NOMO-1 (cell line): ENCODE measurements around the gene PCDHGB2.
"Not testable (repeated sequence)": the region's sequence is repeated elsewhere in the genome, so short reads cannot be mapped to it uniquely, and the experiment has no call there.

Experiments
- DNase-seq, 2 experiments: peaks; one replicate each; lab custom pipeline; 2025; ENCODE audit not compliant: unreplicated experiment in 2 of 2; lab: John Stamatoyannopoulos, UW

Gene PCDHGB2

DNA sequence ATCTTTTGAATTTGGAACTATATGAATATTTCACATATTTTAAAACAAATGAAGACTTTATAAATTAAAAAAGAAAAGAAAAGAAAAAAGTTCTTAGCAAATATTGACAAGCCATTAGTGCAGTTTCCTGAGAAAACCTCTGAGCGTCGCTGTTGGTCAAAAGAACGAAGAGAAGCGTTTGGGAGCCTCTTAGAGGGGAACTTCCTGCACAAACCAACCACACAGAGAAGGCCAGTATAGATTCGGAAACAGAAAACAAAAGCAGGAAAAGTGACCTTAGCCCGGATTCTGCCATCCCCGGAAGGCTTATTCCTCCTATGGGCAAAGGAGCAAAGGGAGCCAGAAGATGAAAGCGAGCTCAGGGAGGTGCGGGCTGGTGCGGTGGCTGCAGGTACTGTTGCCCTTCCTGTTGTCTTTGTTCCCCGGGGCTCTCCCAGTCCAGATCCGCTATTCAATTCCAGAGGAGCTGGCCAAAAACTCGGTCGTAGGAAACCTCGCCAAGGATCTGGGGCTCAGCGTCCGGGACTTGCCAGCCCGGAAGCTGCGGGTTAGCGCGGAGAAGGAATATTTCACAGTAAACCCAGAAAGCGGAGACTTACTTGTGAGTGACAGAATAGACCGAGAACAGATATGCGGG lies at the start of gene PCDHGB2:
Gene PCDHGB2 (plus strand): TSS at position 205 of the 637 bp plus-strand sequence. CDS start 142 bp downstream, at position 347.
- DNase-seq: peak; percentile 47 to 48

DNA sequence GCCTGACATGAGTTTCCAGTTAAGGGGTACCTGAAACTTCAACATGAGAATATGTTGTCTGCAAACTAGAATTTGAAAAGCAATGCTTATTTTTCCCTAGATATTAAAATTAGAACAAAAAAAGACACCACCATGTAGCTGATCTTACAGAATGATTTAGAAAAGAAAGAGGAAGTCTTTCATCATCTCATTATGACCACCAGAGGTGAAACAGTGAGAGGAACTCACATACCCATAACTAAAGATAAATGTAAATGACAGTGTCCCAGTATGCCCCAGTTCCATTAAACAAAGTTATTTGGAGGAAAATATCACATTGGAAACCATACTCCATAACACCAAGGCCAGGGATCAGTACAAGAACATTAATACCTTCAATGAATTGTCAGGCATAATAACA lies 46.1 kb upstream of the PCDHGB2 start:
- DNase-seq: no peak

DNA sequence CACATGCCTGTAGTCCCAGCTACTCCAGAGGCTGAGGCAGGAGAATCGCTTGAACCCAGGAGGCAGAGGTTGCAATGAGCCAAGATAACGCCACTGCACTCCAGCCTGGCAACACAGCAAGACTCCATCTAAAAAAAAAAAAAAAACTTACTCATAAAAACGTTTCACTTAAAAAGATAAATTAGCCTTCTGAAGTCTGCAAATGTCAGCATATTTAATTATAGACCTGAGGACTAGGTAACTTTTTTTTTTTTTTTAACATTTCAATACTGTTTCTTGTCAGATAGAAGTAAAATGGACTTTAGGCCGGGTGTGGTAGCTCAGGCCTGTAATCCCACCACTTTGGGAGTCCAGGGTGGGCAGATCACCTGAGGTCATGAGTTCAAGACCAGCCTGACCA lies 42.8 kb upstream of the PCDHGB2 start:
- not testable (repeated sequence) for DNase-seq

DNA sequence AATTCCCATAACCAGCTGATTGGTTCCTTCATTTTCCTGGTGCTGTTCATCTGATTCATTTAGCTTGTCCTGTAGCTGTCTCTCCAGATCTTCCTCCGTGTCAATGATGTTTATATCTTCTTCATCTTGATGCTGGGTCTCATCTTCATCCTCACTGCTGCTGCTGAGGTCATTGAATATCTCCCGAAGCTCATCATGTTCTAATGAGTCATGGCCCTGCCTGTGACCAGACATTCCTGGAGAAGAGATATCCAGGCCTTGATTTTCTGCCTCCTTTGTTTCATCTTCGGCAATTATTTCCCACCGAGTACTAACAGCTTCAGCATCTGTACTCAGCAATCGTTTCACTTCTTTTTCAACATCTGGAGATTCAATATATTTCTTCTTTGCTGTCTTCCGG lies 40.6 kb upstream of the PCDHGB2 start:
- DNase-seq: no peak

DNA sequence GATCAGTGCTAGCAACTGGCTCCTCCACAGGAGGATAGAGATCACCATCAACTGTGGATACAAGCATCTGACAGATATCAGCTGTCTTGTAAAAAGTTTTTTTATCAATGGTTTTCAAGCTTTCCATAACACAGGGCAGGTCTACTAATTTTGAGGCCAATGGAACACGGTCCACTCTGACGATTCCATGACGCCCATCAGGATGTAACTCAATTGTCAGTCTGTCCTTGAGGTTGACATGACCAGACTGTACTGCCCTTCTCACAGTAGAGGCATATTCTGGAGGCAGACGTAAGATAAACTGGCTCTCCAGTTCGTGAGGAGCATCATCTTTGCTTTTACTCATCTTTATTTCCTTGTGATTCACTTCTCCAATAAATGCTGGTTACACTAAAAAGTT lies 40.1 kb upstream of the PCDHGB2 start:
- DNase-seq: no peak

DNA sequence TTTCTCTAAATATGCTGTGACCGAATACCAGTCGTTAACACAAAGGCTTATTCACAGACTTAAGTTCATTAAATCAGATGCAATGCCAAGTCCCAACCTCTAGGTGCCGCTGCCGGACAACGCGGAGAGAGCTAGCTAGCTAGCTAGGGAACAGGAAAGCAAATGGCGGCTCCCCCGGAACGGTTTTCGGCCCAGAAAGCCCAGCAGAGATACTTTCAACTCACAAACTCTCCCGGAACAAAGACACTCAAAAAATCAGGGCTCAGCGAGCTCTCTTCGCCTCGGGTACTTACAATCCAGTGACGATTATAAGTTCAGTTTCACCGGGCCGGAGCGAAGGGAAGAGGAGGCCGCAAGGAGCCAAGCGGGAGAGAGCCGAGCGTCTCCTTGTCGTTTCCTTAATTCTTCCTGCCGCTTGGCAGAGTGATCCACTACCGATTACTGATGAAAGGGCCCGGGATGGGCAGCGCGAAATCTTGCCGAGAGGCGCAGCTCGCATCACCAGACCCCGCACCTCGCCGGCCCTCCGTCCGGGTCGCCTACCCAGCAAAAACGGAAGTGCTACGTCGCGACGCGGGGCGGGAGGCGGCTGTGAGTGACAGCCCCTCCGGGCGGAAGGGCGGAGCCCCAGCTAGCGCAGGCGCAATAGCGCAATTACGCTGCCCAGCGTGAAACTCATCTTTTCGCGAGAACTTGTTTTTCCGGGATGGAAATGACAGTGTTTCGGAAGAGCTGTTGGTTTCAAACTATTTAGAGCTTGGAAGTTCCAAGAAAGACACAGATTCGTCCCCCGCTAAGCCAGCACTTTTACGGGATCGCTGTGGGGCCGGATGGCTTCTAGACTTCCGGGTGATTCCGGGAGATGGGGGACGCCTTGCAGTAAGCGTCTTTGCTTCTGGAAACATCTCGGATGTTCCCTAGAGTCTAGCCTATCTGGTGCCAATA lies 39.3 kb upstream of the PCDHGB2 start, which contains the start of gene TAF7:
Gene TAF7 (minus strand): TSS at position 560 of the 945 bp plus-strand sequence. CDS start 740 bp downstream, outside the sequence.
- peak; percentile 86 to 90 for DNase-seq

DNA sequence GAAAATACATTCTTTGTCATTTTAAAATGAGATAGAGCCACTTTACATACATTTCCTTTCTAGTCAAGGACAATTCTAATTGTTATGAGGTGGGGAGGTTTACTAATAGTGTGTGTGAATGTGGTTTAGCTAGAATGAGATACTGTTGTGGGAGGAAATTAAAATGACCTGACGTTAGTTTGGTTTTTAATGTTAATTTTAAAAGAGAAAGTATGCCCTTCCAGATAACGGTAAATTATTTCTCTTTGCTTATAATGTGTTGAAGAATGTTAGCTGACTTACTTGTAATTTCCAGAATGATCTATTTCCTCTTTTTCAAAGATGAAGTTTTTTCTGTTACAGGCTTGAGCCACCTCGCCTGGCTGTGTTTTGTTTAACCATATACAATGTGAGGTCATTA lies 37.5 kb upstream of the PCDHGB2 start:
- DNase-seq: no peak

DNA sequence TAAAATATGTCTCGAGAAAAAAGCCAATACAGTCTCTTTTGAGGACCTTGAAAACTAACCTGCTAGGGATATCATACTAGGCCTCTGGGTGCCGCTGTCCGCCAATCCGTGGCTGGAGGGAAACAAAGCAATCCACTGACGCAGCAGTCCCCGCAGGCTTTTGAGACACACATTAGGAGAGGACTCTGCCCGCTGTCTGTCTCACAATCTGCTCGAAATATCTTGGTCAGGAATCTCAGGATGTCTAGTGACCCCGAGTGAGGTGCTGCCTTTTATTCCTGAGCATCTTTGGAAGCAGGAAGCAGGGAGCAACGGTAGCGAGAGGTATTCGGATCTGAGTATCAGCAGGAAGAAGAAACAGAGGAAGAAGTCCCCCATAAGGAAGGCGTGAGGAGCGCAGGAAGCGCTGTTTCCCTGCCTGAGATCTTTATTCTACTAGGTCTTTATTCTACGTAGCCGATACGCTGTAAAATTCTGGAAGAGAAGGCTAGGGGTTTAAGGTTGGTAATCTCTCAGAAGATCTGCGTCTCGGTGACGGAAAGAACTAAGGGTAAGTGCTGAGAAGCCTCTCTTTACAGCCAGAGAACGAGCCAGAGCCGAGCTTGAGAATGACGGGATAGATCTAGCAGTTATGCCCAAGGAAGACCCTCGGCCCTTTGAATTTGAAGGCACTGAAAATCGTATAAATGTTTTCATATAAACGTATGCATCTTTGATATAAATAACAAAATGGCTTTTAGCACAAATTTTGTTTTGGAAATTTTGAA lies 33.5 kb upstream of the PCDHGB2 start:
- DNase-seq: peak; percentile 39 to 53

DNA sequence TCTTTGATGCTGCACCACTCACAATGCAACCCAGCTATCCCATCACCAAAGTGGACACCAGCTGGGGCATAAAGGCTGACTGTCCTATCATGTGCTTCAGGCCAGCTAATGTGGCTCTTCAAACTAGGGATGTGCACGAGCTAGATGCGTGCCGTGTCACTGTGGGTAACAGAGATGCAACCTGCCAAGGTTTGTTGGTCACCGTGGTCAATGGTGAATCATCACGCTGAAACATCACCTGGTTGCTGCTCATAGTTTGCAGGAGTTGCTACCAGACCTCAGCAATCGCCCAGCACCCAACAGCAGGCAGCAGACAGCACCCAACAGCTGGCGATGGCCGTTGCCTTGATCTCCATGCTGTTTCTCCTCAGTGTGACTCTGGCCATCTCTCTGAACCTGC lies 31.6 kb upstream of the PCDHGB2 start:
- DNase-seq: no peak

DNA sequence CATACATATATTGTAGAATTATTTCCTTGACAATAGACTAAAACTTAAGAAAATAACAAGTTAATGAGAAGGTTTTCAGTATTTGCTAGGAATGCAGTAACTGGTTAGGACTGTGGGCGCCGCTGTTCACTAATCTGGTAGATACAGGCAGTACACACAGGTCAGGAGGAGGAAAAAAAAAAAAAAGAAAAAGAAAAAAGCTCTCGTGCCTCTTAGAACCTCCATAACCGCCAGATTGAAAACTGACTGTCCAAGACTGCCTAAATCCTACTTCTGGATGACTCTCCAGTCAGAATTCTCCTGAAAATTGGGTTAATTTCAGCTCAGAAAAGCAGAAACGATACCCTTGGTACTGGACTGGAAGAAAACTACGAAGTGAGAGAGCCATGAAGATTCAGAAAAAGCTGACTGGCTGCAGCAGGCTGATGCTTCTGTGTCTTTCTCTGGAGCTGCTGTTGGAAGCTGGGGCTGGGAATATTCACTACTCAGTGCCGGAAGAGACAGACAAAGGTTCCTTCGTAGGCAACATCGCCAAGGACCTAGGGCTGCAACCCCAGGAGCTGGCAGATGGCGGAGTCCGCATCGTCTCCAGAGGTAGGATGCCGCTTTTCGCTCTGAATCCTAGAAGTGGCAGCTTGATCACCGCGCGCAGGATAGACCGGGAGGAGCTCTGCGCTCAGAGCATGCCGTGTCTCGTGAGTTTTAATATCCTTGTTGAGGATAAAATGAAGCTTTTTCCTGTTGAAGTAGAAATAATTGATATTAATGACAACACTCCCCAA lies 29.3 kb upstream of the PCDHGB2 start, which contains the start of gene PCDHGA1:
Gene PCDHGA1 (plus strand): TSS at position 216 of the 782 bp plus-strand sequence.
- DNase-seq: no peak

DNA sequence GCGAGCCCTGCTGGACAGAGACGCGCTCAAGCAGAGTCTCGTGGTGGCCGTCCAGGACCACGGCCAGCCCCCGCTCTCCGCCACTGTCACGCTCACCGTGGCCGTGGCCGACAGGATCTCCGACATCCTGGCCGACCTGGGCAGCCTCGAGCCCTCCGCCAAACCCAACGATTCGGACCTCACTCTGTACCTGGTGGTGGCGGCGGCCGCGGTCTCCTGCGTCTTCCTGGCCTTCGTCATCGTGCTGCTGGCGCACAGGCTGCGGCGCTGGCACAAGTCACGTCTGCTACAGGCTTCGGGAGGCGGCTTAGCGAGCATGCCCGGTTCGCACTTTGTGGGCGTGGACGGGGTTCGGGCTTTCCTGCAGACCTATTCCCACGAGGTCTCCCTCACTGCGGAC lies 27.2 kb upstream of the PCDHGB2 start:
- not testable (repeated sequence) for DNase-seq

DNA sequence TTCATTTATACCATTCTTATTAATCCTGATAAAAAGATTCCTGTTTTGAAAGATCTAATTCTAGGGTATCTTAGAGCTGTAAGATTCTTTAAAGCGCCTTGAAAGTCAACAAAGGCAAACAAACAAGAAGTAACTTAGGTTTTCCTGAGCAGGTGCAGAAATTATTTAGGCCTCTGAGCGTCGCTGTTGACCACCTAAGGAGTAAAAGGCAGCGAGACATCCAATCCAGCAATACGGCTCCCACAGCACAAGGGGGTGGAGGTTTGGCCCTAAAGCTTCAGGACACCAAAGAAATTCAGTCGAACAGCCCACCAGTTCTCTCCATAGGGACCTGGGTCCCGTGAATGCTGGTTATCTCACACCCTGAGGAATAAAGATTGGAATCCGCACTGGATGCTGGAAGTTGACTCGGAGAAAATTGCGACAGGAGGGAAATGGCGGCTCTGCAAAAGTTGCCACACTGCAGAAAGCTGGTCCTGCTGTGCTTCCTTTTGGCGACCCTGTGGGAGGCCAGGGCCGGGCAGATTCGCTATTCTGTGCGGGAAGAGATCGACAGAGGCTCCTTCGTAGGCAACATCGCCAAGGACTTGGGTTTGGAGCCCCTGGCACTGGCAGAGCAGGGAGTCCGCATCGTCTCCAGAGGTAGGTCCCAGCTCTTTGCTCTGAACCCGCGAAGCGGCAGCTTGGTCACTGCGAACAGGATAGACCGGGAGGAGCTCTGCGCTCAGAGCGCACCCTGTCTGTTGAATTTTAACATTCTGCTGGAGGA lies 21.1 kb upstream of the PCDHGB2 start, which contains the start of gene PCDHGA2:
Gene PCDHGA2 (plus strand): TSS at position 223 of the 769 bp plus-strand sequence.
- DNase-seq: no peak

DNA sequence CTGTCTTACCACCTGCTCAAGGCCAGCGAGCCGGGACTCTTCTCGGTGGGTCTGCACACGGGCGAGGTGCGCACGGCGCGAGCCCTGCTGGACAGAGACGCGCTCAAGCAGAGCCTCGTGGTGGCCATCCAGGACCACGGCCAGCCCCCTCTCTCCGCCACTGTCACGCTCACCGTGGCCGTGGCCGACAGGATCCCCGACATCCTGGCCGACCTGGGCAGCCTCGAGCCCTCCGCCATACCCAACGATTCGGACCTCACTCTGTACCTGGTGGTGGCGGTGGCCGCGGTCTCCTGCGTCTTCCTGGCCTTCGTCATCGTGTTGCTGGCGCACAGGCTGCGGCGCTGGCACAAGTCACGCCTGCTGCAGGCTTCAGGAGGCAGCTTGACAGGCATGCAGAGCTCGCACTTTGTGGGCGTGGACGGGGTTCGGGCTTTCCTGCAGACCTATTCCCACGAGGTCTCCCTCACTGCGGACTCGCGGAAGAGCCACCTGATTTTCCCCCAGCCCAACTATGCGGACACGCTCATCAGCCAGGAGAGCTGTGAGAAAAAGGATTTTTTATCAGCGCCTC lies 18.9 kb upstream of the PCDHGB2 start:
- not testable (repeated sequence) for DNase-seq

DNA sequence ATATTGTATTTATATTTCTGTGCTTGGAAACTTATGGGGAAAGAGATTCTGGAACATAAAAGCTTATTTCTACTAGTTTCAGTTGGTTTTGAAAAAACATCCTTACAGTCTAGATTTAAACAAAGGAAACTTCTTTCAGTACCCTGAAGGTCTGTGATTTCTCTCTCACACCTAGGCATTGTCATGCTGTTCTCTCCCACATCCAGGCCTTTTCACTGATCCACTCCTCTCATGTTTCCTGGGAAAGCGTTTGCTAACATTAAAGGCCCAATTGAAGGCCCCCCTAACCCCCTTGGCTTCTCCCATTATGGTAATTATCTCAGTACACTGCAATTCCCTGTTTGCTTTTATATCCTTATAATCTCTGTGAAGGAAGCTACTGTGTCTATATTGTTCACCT lies 17.0 kb upstream of the PCDHGB2 start:
- no peak for DNase-seq

DNA sequence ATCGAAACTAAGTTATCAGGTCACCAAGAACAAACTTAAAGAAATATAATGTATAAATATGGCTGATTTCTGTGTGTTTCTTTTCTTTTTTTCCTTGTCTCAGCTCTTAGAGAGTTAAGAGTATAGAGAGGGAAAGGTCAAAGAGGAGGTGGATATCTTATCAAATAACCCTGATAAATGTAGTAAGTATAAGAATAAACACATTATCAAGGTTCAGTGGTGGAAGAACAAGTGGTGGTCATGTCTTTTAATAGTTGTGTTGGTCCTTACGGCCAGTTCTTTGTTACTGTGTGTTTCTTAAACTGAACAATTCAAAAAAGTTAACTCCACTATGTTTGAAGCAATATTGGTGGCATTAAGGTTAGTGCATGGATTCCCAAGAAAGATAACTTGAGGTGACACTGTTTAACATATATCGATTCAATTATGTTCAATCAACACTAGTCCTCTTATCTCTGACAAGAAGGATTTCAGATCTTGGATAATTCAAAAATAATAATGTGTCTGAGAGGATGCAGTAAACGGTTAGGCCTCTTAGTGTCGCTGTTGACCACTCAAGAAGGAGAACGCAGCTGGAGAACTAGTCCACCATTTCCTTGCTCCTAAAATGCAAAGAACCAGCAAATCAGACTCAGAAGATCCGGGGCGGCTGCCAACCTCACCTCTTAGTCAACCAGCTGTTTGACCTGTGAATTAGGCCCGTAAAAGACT lies 16.4 kb upstream of the PCDHGB2 start, which contains the start of gene PCDHGA3:
Gene PCDHGA3 (plus strand): TSS at position 588 of the 711 bp plus-strand sequence. CDS start 205 bp downstream, outside the sequence.
- DNase-seq: no peak

DNA sequence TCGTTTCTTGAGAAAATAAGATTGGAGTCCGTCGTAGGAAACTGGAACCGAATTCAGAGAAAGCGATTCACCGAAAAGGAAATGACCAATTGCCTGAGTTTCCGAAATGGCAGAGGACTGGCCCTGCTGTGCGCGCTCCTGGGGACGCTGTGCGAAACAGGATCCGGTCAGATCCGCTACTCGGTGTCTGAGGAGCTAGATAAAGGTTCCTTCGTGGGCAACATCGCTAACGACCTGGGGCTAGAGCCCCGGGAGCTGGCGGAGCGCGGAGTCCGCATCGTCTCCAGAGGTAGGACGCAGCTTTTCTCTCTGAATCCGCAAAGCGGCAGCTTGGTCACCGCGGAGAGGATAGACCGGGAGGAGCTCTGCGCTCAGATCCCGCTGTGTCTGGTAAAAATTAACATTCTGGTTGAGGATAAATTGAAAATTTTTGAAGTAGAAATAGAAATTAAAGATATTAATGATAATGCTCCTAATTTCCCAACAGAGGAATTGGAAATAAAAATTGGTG lies 15.8 kb upstream of the PCDHGB2 start:
- no peak for DNase-seq

DNA sequence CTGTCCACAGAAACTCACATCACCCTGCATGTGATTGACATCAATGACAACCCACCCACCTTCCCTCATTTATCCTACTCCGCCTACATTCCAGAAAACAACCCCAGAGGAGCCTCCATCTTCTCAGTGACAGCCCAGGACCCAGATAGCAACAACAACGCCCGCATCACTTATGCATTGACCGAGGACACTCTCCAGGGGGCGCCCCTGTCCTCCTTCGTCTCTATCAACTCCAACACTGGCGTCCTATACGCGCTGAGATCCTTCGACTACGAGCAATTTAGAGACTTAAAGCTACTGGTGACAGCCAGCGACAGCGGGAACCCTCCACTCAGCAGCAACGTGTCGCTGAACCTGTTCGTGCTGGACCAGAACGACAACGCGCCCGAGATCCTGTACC lies 14.5 kb upstream of the PCDHGB2 start:
- DNase-seq: no peak

DNA sequence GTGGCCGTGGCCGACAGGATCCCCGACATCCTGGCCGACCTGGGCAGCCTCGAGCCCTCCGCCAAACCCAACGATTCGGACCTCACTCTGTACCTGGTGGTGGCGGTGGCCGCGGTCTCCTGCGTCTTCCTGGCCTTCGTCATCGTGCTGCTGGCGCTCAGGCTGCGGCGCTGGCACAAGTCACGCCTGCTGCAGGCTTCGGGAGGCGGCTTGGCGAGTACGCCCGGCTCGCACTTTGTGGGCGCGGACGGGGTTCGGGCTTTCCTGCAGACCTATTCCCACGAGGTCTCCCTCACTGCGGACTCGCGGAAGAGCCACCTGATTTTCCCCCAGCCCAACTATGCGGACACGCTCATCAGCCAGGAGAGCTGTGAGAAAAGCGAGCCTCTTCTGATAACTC lies 13.8 kb upstream of the PCDHGB2 start:
- not testable (repeated sequence) for DNase-seq
